Hematopoietic multipotent progenitor cell treated with erythropoietin and hydrocortisone succinate and interleukin-3 and kit ligand, for 8 days (in vitro differentiated cells): ENCODE measurements around the gene TBC1D14.

ENCODE experiments used
- DNase-seq: peaks from one replicate; pipeline ENCODE4 v3.0.0-alpha.2; 2015

TBC1D14 gene

DNA sequence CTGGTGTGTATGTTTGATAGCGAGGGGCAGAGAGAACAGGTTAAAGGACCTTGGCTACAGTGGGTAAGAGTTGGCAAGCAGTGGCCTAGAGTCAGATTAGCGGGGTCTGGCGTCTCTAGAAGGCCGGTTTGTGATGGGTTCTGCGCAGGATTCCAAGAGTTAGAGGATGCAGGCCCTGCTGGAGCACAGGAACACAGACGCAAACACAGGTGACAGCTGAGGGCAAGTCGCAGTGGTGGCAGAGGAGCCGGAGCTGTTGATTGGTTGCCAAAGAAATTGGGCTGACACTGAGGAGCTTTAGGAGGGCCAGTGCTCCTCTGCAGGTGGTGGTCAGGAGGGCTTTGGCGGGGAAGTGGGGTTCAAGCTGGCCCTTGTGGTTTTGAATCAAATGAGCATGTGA, 137.3 kb downstream of the TBC1D14 start:
- DNase-seq, result no peak

DNA sequence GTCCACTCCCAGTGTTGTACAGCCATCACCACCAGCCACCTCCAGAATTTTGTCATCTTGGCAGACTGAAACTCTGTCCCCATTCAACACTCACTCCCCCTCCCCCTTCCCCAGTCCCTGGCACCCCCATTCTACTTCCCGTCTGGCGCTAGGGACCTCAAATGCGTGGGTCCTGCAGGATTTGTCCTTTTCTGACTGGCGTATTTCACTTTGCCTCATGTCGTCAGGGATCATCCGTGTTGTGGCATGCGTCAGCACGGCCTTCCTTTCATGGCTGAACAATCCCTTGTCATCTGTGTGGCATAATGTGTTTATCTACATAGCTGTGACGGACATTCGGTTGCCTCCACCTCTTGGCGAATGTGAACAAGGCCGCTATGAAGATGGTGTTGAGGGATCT, 139.0 kb downstream of the TBC1D14 start:
- no peak for DNase-seq

DNA sequence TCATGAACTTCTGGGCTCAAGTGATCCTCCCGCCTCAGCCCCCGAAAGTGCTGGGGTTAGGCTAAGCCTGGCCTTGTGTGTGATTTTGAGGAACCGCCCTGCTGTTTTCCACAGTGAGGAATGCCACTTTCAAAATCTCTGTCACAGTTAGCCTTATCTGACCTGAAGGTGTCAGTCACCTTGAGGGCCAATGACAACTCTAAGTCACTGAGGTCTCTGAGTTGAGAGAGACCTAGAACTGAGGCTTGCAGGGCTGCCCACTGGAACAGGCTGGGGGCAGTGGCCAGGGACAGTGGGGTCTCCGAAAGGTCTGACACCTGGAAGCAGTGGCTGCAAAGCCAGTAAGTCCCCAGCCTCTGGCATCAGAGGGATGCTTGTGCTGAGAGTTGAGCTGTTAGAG, 139.7 kb downstream of the TBC1D14 start:
- no peak for DNase-seq

DNA sequence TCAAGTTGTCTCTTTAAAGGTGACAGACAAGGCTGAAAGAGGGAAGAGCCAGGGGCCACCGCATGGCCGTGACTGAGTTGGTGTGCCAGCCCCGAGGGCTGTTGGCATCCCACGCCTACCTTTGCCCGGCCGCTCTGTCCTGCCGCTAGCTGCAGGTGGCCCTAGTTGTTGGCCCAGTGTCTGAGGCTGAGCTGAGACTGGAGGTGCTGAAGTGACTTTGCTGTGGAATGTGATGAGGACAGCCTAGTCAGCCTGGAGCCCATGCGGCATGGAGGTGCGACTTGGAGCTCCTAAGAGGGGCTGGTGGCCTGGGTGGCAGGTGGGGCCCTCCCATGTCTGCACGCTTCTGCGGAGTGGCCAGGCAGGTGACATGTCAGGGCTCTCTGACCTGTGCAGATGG, 140.1 kb downstream of the TBC1D14 start:
- no peak for DNase-seq

DNA sequence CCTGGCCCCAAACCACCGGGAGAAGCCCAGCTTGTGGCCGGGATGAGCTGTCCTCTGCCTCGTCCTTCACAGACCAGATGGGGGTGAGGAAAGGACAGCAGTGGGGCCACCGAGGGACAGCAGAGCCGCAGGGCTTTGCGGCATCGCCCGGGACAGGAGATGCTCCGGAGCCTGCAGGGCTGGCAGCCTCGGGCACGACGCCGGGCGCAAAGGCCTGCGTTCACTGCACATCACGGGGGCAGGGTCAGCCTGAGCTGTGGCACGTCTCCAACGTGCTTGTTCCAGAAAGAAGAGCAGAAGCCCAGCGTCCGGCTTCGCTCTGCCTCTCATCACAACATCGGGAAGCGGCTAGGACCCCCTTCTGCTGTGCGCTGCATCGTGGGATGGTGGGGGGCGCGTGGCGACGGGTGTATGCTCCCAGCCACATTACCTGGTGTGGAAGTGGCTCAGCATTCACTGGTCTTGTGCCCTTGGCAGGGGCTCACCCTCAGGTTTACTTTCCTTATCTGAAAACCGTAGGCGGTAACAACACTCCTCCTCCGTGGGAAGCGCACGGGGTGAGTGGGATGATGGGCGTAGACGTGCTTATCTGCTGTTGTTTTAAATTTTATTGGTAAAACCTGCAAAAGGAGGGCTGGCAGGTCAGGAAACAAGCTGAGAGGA, 141.0 kb downstream of the TBC1D14 start:
- peak; percentile 29 for DNase-seq

DNA sequence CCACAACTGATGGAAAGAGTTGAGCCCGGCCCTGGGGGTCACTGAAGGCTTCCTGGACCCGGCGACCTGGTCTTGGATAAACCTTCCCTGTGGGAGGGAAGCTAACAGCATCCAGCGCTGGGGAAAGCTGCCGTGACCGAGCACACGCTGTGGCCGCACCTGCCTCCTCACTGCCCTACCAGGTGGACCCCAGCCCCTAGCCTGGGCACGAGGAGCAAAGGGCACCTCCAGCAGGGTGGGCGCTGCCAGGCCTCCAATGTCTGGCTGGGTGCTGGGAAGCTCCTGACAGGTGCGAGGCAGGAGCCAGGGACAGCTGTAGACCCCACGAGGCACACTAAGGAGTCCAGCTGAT, 141.5 kb downstream of the TBC1D14 start:
- no peak for DNase-seq

DNA sequence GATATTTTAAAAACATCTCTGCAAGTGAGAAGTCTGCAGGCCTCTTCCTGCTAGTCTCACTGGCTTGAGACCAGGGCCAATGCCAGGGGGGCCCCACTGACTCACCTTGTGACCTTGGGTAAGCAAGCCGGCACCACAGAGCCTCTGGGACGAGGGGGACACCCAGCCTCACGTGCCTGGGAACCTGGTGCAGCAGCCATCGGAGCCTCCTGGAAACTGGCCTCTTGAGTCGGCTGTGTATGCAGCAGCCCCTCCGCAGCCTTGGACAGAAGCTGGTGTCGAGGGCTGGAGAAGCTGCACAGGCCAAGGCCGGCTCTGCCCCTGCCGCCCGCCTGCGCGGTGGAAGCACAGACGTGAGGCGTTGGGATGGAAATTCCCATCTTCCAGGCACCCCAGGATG, 142.3 kb downstream of the TBC1D14 start:
- DNase-seq, result no peak

DNA sequence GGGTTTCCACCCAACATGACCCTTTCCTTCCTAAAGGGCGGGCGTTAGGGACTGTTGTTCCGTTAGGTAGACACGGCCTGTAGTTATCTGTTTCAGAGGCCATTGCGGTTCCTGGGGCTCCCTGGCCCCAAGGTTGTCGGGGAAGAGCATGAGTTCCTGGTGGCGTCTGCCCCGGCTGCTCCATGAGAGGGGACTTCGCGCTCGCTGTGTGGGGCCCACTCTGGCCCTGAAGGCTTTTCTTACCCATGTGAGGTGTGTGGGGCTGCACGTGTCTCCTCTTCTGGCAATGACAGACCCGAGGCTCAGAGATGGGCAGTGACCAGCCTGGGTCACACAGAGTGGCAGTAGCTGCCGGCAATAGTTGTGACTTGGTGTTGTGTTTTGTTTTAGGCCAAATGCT, 142.7 kb downstream of the TBC1D14 start:
- DNase-seq, result no peak

DNA sequence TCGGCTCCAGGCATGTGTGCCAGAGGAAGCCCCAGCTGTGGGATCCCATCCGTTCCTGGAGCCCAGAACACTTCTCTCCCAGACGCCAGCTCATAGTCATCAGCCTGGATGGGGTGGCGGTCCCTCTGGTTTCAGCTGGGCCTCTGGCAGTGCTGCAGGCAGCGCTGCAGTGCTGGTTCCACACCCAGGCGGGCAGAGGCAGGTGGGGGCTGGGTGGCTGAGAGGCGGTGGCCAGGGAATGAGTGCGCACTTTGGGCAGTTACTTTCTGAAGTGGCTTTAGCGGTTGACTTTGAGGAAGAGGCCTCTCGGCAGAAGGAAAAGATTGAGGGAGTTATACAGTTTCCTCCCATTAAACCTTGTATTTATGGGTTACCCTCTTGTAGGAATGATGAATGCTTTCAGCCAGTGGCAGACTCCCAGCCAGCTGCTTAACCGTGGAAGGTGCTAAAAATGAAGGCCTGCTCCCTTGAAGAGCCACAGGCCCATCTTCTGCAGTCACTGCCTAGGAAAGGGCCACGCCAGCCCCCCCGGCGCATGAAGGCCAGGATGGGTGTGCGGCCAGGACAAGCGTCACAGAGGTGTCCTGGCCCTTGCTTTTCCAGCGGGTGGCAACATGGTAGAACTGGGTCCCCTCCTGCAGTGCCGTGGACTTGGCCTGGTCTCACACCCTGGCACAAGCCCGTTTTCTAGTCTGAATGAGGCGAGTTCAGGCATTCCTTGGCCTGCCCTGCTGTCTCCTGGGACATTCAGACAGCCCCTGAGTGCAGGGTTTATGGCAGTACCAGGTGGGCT, 143.5 kb downstream of the TBC1D14 start:
- peak; percentile 78 for DNase-seq

DNA sequence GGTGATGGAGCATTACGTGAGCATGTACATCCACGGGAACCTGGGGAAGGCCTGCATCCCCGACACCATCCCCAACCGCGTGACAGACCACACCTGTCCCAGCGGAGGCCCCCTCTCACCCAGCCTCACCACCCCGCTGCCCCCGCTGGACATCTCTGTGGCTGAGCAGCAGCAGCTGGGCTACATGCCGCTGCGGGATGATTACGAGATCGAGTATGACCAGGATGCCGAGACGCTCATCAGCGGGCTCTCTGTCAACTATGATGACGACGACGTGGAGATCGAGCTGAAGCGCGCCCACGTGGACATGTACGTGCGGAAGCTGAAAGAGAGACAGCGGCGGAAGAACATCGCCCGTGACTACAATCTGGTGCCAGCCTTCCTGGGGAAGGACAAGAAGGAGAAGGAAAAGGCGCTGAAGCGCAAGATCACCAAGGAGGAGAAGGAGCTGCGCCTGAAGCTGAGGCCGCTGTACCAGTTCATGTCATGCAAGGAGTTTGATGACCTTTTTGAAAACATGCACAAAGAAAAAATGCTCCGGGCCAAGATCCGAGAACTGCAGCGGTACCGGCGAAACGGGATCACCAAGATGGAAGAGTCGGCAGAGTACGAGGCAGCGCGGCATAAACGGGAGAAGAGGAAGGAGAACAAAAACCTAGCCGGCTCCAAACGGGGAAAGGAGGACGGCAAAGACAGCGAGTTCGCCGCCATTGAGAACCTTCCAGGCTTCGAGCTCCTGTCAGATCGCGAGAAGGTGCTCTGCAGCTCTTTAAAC, 144.7 kb downstream of the TBC1D14 start:
- no peak for DNase-seq

DNA sequence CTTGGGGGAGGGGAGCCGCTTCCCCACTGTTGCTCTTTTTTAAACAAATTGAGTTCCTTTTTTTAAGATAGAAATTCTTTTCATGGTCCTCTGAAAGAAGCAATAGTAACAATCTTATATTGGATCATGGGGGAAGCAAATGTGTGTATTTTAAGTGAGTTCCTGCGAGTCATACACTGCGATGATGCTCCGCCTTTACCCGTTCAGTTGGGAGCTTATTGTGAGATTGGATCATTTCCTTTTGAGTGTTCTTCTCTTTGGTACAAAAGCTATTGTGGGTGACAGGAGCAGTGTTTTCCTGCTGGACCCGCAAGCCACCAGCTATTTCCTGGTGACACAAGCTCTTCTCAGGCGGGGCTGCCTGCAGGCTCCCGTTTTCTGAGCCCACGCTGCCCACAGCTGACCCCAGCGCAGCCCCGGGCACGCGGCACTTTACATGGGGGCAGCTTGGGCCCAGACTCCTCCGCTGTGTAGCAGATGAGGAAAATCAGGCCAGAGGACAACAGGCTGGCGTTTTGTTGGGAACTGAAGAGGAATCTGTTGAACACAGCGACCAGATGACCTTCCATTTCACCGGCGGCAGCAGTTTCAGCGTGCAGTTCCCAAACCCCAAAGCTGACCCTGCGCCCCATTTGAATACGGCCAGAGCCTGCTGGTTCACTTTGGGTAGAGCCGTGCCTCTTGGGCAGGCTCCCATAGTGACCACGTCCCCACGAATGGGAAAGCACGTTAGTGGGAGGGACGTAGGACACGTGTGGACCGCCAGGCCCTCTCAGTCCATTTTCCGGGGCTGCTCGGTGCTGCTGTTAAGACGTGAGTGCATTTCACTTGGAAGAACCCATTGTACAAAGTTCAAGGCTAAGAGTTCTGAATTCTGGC, 145.7 kb downstream of the TBC1D14 start:
- DNase-seq, result no peak

DNA sequence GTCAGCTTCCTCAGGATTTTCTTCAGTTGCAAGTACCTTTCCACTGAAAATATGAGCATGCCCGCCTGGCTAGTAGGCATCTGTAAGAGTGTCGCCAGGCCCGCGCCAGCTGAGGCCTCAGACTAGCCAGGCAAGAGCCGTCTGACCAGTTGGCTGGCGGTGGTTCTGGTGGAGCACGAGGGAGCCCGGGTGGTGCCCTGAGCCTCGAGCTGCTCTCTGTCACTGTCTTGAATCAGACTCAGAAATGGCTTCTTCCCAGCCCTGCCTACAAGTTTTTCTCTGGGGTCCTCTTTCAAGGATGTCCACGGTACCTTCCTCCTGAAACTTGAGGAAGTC, 146.3 kb downstream of the TBC1D14 start:
- no peak for DNase-seq

DNA sequence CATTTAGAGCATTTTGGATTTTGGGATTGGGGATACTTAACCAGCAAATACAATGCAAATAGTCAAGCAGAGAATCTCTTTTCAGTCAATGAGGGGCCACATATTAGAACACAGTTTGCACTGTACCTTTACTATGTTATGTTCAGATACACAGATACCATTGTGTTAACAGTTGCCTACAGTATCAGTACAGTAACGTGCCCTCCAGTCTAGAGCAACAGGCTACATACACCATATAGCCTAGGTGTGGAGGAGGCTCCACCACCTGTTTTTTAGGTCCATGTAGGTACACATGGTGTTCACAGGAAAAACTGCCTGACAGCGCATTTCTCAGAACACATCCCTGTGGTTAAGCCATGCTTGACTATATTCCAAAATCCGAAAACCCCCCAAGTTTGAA, 149.2 kb downstream of the TBC1D14 start:
- no peak for DNase-seq

DNA sequence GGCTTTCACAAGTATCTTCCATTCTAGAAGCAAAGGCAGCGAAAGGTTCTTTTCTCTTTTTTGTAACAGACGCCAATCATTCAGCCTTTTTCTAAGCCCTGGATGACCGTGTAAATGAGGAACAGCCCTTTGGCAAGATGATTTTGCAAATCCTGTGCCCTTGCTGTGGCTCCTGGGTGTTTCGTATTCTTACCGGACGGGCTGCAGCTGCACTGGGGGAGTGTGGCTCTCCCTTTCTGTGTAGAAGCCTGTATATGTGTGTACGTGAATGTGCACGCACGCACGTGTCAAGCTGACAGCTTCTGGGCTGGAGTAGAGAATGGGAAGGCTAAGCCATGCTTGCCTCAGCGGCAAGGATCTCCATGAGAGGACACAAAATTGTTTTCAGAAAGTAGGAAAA, 150.0 kb downstream of the TBC1D14 start:
- DNase-seq, result no peak

DNA sequence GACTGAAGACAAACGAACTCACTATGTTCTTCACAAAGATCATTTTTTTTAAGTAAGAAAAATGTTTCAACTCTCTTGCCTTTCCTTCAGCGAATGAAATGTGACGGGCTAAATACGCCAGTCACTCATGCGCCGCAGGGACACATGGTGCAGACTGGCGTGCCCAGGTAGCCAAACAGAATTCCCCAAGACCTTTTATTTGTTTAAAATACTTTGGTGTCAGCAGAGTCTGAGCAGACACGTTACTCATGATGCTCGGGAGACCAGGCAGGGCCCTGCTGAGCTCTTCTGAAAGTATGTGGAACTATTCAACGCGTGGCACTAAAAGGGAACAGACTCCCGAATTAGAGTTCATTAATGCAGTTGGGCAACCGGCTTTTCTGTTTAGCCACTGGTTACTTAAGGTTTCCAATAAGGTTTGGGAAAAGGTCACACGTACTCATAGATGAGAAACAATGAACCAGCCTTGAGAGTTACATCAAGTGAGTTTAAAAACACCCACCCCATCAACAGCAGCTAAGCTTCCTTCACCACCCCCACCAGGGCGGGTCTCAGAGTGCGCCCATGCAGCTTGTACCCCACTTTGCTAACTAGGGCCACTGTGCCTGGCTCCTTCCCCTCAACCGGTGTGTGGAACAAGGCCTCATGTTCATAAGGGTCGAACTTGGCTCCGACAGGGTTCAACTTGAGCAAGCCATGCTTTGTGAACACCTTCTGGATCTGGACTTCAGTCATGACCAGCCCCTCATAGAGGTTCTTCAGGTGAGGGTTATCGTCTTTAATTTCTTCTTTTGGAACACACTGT, 150.9 kb downstream of the TBC1D14 start:
- DNase-seq, result no peak

DNA sequence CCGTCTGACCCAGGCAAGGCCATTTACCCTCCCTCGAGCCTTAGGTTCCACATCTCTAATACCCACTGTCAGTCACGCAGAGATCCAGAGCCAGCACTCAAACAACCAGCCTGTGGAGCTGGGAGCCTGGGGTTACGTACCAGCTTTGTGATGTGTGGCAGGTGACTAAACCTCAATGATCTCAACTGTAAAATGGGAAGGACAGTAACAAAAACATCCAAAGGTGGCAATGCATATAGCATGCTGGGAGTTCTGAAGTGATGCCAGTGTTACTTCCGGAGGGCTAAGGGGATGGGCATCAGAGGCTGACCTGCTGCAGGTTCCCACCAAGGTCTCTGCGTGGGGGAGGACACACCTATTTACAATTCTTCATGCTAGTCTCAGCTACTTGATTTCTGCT, 152.2 kb downstream of the TBC1D14 start:
- DNase-seq, result no peak

DNA sequence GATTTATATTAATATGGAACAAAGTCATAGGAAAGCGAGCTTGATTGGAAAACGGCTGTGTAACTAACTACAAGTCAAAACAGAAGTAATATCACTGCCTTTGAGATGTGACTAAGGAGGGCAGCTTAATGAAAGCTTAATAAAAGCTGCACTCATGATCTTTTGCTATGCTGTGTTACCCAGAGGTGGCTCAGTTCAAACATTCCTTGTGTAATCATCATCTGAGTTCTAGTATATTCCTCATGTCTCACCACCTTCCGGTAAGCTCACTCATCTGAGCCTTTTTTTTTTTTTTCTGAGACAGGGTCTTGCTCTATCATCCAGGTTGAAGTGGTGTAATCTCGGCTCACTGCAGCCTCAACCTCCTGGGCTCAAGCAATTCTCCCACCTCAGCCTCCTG, 153.2 kb downstream of the TBC1D14 start:
- DNase-seq, result no peak

DNA sequence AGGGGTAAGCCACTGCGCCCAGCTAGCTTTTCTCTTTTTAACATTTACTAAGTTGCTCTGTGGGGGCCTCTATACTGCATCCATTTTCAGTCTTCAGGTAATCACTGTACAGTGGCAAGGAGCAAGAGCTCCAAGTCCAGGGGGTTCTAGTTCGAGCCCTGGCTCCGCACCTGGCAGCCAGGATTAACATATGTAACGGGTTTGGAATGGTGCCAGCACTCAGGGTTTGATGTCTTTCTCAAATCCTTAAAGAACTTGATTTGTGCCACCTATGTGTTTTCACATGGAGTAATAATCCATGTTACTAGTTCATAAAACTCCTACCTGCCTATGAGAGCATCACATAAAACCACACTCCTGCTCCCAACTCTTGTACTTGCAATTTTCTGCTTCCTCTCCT, 153.7 kb downstream of the TBC1D14 start:
- DNase-seq, result no peak

DNA sequence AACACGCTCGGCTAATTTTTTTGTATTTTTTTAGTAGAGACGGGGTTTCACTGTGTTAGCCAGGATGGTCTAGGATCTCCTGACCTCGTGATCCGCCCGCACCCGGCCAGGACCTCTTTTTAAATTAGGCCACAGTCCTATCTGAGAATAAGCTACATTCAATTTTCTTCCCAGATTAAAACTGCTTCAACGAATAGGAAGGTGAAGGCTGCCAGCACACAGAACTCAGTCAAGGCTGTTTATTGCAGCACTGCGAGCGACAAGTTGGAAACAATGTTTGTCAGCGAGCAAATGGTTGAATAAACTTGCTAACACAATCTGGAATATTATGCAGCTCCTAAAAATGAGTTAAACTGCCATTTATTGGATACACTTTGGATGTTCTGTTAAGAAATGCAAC, 156.4 kb downstream of the TBC1D14 start:
- DNase-seq, result no peak

DNA sequence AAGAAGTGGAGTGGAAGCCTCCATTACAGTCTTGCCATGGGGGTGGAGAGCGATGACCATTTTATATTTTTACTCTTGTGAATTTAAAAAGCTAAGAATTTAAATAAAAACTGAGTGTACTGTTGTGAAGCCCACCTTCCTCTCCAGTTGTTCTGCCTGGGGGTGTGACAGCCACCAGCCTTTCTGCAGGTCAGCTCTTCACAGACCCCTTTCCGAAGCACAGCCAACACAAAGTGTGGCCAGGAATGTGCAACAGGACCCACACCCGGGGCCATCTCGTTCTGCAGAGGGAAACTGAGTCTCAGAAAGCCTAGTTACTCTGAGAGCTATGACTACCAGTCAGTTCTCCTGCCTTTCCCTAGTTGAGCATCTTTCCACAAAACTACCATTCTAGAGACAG, 156.9 kb downstream of the TBC1D14 start:
- DNase-seq, result no peak

DNA sequence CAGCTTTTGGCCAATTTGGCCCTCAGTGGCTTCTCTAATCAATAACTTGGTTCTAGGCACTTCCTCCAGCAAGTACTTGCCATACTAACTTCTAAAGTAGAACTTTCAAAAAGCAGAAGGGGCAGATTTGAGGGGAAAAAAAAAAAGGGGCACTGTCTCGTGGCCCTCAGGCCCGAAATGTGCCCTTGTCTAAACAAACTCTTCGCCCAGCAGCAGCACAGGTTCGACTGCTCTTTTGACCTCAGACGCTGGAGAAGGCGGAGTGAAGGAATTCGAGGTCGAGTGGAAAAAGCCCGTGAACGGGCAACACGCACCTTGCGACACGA, 157.5 kb downstream of the TBC1D14 start:
- no peak for DNase-seq

DNA sequence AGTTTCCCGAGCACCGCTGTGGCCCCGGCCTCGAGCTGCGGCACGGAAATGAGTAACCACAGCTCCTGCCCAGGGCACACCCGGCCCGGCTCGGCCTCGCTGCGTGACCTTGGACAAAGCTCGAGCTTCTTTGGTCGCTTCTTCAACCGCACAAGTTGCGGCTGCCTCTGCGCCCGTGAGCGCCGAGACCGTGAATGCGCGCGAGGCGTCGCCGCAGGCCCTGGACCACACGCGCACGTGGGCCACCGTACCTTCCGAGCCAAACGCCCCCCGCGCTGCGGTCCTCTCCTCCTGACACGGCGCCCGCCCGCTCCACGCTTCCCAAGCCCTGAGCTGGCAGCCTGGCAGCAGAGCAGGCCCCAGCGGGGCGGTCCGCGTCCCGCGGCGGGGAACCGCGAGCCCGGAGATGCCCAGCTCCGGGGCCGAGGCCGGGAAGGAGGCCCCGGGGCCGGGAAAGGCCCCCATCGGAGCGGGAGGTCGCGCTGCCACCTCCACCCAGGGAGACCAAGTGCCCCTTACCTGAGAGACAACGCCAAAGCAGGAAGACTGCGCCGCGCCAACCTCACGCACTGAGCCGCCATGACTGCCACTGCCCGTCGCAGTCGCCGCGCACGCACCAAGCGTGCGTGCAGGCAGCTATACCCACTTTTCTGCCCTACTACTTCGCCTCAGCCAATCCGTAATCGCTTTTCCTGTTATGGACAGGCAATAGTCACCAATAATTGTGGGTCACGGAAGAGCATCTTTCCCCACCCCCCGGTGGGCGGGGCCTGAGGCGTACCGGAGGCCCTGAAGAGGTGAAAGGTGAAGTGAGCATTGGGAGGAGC, 158.0 kb downstream of the TBC1D14 start, which contains the start of gene GRPEL1:
Gene GRPEL1 (minus strand): TSS at position 613 of the 827 bp plus-strand sequence. CDS start 32 bp downstream, at position 581.
- peak; percentile 100 for DNase-seq
